ENCODE results near the gene PLIN5.
A peak's percentile ranks its signal among the peaks of the same experiment; 100 is the strongest.

Gene PLIN5

GRCh38 chr19:4495471-4495870, 39.6 kb downstream of the PLIN5 start:
- Histone ChIP-seq H3K36me3 (ENCODE audit: insufficient read depth, low read length) (peaks cover 76% of the 10 kb centered on the region), H3K27ac (ENCODE audit: low read length) (no peak overlapping the region)
- ATAC-seq (ENCODE audit: insufficient read depth, low read depth) = peak; percentile 35; the same call in 1 of the 3 replicates

DNA sequence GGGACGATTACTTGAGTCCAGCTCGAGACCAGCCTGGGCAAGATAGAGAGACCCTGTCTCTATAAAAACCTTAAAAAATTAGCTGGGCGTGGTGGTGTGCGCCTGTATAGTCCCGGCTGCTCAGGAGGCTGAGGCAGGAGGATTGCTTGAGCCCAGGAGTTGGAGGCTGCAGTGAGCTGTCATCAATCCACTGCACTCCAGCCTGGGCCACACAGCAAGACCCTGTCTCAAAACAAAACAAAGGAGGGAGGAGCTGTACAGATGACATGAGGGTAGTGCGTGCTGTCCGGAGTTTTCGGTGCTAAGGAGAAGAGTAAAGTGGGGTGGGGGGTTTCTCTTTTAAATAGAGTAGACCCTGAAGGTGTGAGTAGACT, 40.3 kb downstream of the PLIN5 start:
- H3K36me3 ChIP-seq (ENCODE audit: insufficient read depth, low read length) = peaks cover 78% of the 10 kb centered on the region
- TF ChIP-seq, protein P1, sequence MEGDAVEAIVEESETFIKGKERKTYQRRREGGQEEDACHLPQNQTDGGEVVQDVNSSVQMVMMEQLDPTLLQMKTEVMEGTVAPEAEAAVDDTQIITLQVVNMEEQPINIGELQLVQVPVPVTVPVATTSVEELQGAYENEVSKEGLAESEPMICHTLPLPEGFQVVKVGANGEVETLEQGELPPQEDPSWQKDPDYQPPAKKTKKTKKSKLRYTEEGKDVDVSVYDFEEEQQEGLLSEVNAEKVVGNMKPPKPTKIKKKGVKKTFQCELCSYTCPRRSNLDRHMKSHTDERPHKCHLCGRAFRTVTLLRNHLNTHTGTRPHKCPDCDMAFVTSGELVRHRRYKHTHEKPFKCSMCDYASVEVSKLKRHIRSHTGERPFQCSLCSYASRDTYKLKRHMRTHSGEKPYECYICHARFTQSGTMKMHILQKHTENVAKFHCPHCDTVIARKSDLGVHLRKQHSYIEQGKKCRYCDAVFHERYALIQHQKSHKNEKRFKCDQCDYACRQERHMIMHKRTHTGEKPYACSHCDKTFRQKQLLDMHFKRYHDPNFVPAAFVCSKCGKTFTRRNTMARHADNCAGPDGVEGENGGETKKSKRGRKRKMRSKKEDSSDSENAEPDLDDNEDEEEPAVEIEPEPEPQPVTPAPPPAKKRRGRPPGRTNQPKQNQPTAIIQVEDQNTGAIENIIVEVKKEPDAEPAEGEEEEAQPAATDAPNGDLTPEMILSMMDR (IDR thresholded peaks at IDR 0.05; ENCODE audit: borderline replicate concordance, extremely low read depth, low read length, poor library complexity, severe bottlenecking) = no peak
- no peak for TF ChIP-seq EZH2 (IDR thresholded peaks at IDR 0.05; ENCODE audit: borderline replicate concordance, low read depth, low read length, severe bottlenecking)

More at GRCh38 chr19:4495471-4495870, 39.6 kb downstream of the PLIN5 start:
- Histone ChIP-seq H3K4me3 (ENCODE audit: low read depth in 1 of 2, low read length in 2 of 2) (no peak overlapping the region), H3K4me2 (ENCODE audit: insufficient read depth, low read length) (no peak overlapping the region), H3K9ac (ENCODE audit: low read depth, low read length) (no peak overlapping the region), H3K9me3 (ENCODE audit: insufficient read depth, low read length, severe bottlenecking) (no peaks in the 10 kb centered on the region), H3K4me1 (ENCODE audit: insufficient read depth, low read length) (no peaks in the 10 kb centered on the region), H3K27me3 (ENCODE audit: insufficient read depth, low read length, poor library complexity) (no peaks in the 10 kb centered on the region), H3K79me2 (ENCODE audit: insufficient read depth, low read length) (no peaks in the 10 kb centered on the region), H4K20me1 (ENCODE audit: insufficient read depth, low read length) (peaks cover 8% of the 10 kb centered on the region; the same call in 1 of the 2 replicates), H2AFZ (ENCODE audit: low read depth, low read length) (no peak overlapping the region)
- no peak for DNase-seq
- TF ChIP-seq, protein P1 (IDR thresholded peaks at IDR 0.05; ENCODE audit: borderline replicate concordance, extremely low read depth, low read length, poor library complexity, severe bottlenecking) = no peak

GRCh38 chr19:4493929-4494690, 40.9 kb downstream of the PLIN5 start:
- Histone ChIP-seq H3K9ac (ENCODE audit: low read depth, low read length) (no peak overlapping the region), H3K4me3 (ENCODE audit: low read depth in 1 of 2, low read length in 2 of 2) (no peak overlapping the region), H3K4me1 (ENCODE audit: insufficient read depth, low read length) (no peaks in the 10 kb centered on the region), H3K4me2 (ENCODE audit: insufficient read depth, low read length) (no peak overlapping the region), H2AFZ (ENCODE audit: low read depth, low read length) (no peak overlapping the region), H3K9me3 (ENCODE audit: insufficient read depth, low read length, severe bottlenecking) (no peaks in the 10 kb centered on the region), H3K27me3 (ENCODE audit: insufficient read depth, low read length, poor library complexity) (no peaks in the 10 kb centered on the region), H3K36me3 (ENCODE audit: insufficient read depth, low read length) (peaks cover 83% of the 10 kb centered on the region), H4K20me1 (ENCODE audit: insufficient read depth, low read length) (peaks cover 8% of the 10 kb centered on the region; the same call in 1 of the 2 replicates), H3K79me2 (ENCODE audit: insufficient read depth, low read length) (no peaks in the 10 kb centered on the region), H3K27ac (ENCODE audit: low read length) (no peak overlapping the region)
- ATAC-seq (ENCODE audit: insufficient read depth, low read depth) = no peak
- no peak for TF ChIP-seq EZH2 (IDR thresholded peaks at IDR 0.05; ENCODE audit: borderline replicate concordance, low read depth, low read length, severe bottlenecking)
- TF ChIP-seq, protein P1 (IDR thresholded peaks at IDR 0.05; ENCODE audit: borderline replicate concordance, extremely low read depth, low read length, poor library complexity, severe bottlenecking) = no peak
- no peak for DNase-seq

More for the DNA sequence above, 40.3 kb downstream of the PLIN5 start:
- Histone ChIP-seq H3K4me3 (ENCODE audit: low read depth in 1 of 2, low read length in 2 of 2) (no peak overlapping the region), H3K4me2 (ENCODE audit: insufficient read depth, low read length) (no peak overlapping the region), H3K27me3 (ENCODE audit: insufficient read depth, low read length, poor library complexity) (no peaks in the 10 kb centered on the region), H3K9ac (ENCODE audit: low read depth, low read length) (no peak overlapping the region), H2AFZ (ENCODE audit: low read depth, low read length) (no peak overlapping the region), H3K79me2 (ENCODE audit: insufficient read depth, low read length) (no peaks in the 10 kb centered on the region), H3K27ac (ENCODE audit: low read length) (no peak overlapping the region), H4K20me1 (ENCODE audit: insufficient read depth, low read length) (peaks cover 8% of the 10 kb centered on the region; the same call in 1 of the 2 replicates), H3K9me3 (ENCODE audit: insufficient read depth, low read length, severe bottlenecking) (no peaks in the 10 kb centered on the region), H3K4me1 (ENCODE audit: insufficient read depth, low read length) (no peaks in the 10 kb centered on the region)
- ATAC-seq (ENCODE audit: insufficient read depth, low read depth) (no peak), DNase-seq (no peak)
